HS-5 (cell line): Measurements from ENCODE around the gene MOV10L1.
A peak's percentile ranks its signal among the peaks of the same experiment; 100 is the strongest.
"Not testable (repeated sequence)": the region's sequence is repeated elsewhere in the genome, so short reads cannot be mapped to it uniquely, and the experiment has no call there.

Experiments used
- DNase-seq: peaks from one replicate; pipeline ENCODE4 v3.0.0-alpha.2; 2012; ENCODE audit warnings: low read depth

The MOV10L1 gene

GRCh38 chr22:50203288-50203687 lies 113.5 kb downstream of the MOV10L1 start:
- DNase-seq = no peak

DNA sequence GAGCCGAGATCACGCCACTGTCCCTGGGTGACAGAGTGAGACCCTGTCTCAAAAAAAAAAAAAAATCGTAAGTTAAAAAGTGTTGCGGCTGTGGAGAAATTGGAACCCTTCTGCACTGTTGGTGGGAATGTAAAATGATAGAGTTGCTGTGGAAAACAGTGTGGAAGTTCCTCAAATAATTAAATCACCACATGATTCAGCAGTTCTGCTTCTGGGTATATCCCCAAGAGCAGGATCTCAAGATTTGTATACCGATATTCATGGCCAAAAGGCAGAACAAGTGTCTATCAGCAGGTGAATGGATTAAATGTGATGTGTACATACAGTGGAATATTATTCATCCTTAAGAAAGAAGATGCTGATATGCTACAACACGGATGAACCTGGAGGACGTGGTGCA lies 114.8 kb downstream of the MOV10L1 start:
- no peak for DNase-seq

GRCh38 chr22:50204998-50205397 lies 115.2 kb downstream of the MOV10L1 start:
- DNase-seq = not testable (repeated sequence)

- DNase-seq = no peak
These were observed 116.2 kb downstream of the MOV10L1 start for GRCh38 chr22:50205781-50206569.

GRCh38 chr22:50206599-50206998 lies 116.8 kb downstream of the MOV10L1 start:
- no peak for DNase-seq

- DNase-seq = no peak
These were observed 117.8 kb downstream of the MOV10L1 start for GRCh38 chr22:50207383-50208140.

DNA sequence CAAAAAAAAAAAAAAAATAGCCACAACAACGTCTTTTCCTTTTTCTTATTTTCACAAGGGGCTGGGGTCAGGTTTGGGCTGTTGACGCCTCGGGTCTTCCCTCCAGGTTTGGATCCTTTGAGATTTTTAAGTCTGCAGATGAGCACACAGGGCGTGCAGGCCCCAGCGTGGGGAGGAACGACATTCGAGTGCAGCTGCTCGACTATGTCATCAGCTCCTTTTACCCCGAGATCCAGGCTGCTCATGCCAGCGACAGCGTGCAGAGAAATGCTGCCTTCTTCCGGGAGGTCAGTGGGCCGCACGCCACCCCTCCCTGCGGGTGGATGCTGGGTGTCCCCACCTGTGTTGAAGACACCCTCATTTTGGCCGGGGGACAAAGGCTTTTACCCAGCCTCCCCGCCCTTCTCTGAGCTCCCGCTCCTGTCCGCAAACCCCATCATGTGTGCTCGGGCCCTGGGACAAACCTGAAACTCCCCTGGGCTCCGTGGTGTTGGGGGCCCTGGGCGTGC lies 118.7 kb downstream of the MOV10L1 start:
- DNase-seq = no peak

DNA sequence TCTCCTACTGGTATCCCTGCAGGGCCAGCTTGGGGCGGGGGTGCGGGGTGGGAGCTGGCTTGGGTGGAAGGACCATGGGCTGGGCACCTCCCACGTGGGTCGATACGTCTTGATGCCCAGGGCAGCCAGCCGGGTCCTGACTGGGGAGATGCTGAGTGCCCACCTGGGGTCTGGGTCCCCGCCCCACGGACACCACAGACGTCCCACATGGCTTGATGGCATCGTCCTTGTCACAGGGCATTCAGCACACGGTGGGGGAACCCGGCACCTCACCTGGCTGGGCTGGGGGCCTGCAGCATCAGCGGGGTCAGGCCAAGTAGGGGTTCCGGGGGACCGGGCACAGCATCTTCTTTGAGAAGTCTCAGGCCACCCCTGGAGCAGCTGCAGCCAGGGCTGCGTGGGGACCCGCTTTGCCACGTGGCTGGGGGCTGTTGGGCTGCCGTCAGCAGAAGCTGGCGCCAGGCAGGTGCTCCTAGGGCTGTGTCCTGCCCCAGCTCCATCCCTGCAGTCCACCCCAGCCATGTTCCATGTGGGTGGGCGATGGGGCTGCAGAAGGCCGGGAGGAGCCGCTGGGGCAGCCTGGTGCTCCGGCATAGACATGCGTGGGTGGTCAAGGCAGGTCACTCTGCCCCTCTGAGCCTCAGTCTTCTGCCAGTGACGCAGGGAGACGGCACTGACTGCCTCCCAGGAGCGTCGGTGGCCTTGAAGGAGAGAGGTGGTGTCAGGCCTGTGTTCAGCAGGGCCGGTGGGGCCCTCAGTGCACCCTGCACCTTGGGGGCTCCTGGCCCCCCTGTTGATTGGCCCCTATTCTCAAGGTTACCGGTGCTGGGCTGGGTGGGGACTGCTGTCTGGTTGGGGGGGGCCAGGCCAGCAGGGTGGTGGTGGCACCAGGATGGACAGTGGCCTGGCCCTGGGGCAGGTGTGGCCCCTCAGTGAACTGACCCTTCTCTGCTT lies 119.4 kb downstream of the MOV10L1 start:
- no peak for DNase-seq

- DNase-seq = peak; percentile 19
These were observed 120.1 kb downstream of the MOV10L1 start for GRCh38 chr22:50209893-50210292.

DNA sequence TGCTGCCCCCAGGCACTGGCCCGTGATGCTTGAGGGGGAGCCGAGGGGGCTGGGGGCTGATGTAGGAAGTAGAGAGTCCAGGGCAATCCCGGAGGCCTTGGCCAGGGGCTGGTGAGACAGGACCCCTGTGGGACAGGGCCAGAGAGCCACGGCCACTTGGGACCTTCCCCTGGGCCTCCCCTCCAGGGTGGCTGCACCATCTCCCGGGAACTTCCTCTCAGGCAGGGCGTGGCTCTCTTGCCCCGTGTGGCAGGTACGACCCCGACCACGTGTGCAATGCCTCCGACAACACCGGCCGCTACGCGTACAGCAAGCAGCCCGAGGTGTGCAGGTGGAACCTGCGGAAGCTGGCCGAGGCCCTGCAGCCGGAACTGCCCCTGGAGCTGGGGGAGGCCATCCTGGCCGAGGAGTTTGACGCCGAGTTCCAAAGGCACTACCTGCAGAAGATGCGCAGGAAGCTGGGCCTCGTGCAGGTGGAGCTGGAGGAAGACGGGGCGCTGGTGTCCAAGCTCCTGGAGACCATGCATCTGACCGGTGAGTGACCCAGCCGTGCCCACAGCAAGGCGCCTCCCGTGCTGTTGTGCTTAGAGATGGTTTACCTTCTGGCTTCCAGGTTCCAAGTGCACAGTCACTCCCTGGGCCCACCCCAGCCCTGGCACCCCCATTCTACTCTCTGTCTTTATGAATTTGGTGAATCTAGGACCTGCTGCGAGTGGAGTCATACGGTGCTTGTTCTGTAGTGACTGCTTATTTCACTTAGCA lies 120.8 kb downstream of the MOV10L1 start:
- no peak for DNase-seq

GRCh38 chr22:50211147-50211546 lies 121.3 kb downstream of the MOV10L1 start:
- DNase-seq = no peak
